ENCODE measurements around the gene TRPC4. TPM values are rescaled to one million over a fixed set of nuclear protein-coding genes. Genes with fewer than 3 reads are reported as not detected.
"Not testable (repeated sequence)": the region's sequence is repeated elsewhere in the genome, so short reads cannot be mapped to it uniquely, and the experiment has no call there.

Gene TRPC4
- total RNA-seq, 2 experiments from 2014 or later, result not detected

GRCh38 chr13:37797631-37798030, 71.9 kb downstream of the TRPC4 start:
- DNase-seq, result no peak
- intact Hi-C loops (cut with micrococcal nuclease), result no loop called here
- no peaks in the 10 kb centered on the region for H3K4me1 Mint-ChIP-seq (ENCODE audit: low read depth)
- CTCF ChIA-PET, result no interaction called here
- H3K4me3 Mint-ChIP-seq, result no peak overlapping the region
- no peaks in the 10 kb centered on the region for H3K27me3 Mint-ChIP-seq (ENCODE audit: low read depth)
- H3K27ac Mint-ChIP-seq, result no peak overlapping the region
- H3K36me3 Mint-ChIP-seq (ENCODE audit: low read depth), result no peaks in the 10 kb centered on the region
- peaks cover 2% of the 10 kb centered on the region for H3K9me3 Mint-ChIP-seq

GRCh38 chr13:37796795-37797194, 72.8 kb downstream of the TRPC4 start:
- CTCF ChIA-PET; intact Hi-C loops (cut with micrococcal nuclease); DNase-seq; H3K4me3 Mint-ChIP-seq; H3K4me1 Mint-ChIP-seq (ENCODE audit: low read depth); H3K9me3 Mint-ChIP-seq; H3K36me3 Mint-ChIP-seq (ENCODE audit: low read depth); H3K27ac Mint-ChIP-seq; H3K27me3 Mint-ChIP-seq (ENCODE audit: low read depth): not testable (repeated sequence)

GRCh38 chr13:37795326-37795725, 74.2 kb downstream of the TRPC4 start:
- Mint-ChIP-seq H3K4me1 (ENCODE audit: low read depth) (no peaks in the 10 kb centered on the region), H3K36me3 (ENCODE audit: low read depth) (no peaks in the 10 kb centered on the region), H3K27me3 (ENCODE audit: low read depth) (no peaks in the 10 kb centered on the region), H3K9me3 (peaks cover 3% of the 10 kb centered on the region), H3K27ac (no peak overlapping the region), H3K4me3 (no peak overlapping the region)
- intact Hi-C loops (cut with micrococcal nuclease), result no loop called here
- no peak for DNase-seq
- CTCF ChIA-PET, result no interaction called here

- Mint-ChIP-seq H3K36me3 (ENCODE audit: low read depth) (no peaks in the 10 kb centered on the region), H3K4me1 (ENCODE audit: low read depth) (no peaks in the 10 kb centered on the region), H3K4me3 (no peak overlapping the region), H3K27me3 (ENCODE audit: low read depth) (no peaks in the 10 kb centered on the region), H3K27ac (no peak overlapping the region), H3K9me3 (peaks cover 1% of the 10 kb centered on the region)
- DNase-seq, result no peak
- intact Hi-C loops (cut with micrococcal nuclease), result no loop called here
- CTCF ChIA-PET, result no interaction called here
Measured at GRCh38 chr13:37791699-37792098, 77.9 kb downstream of the TRPC4 start.

- H3K27me3 Mint-ChIP-seq (ENCODE audit: low read depth), result no peaks in the 10 kb centered on the region
- H3K9me3 Mint-ChIP-seq, result peaks cover 1% of the 10 kb centered on the region
- no peak overlapping the region for H3K4me3 Mint-ChIP-seq
- H3K36me3 Mint-ChIP-seq (ENCODE audit: low read depth), result no peaks in the 10 kb centered on the region
- no peak overlapping the region for H3K27ac Mint-ChIP-seq
- no peaks in the 10 kb centered on the region for H3K4me1 Mint-ChIP-seq (ENCODE audit: low read depth)
- intact Hi-C loops (cut with micrococcal nuclease), result no loop called here
- CTCF ChIA-PET, result no interaction called here
- DNase-seq, result no peak
Measured at GRCh38 chr13:37788346-37788745, 81.2 kb downstream of the TRPC4 start.

GRCh38 chr13:37777676-37778075, 91.9 kb downstream of the TRPC4 start:
- no peak overlapping the region for H3K4me3 Mint-ChIP-seq
- H3K27me3 Mint-ChIP-seq (ENCODE audit: low read depth), result no peaks in the 10 kb centered on the region
- CTCF ChIA-PET, result no interaction called here
- intact Hi-C loops (cut with micrococcal nuclease), result no loop called here
- H3K27ac Mint-ChIP-seq, result no peak overlapping the region
- no peaks in the 10 kb centered on the region for H3K4me1 Mint-ChIP-seq (ENCODE audit: low read depth)
- DNase-seq, result no peak
- no peaks in the 10 kb centered on the region for H3K9me3 Mint-ChIP-seq
- no peaks in the 10 kb centered on the region for H3K36me3 Mint-ChIP-seq (ENCODE audit: low read depth)

GRCh38 chr13:37775871-37776270, 93.7 kb downstream of the TRPC4 start:
- intact Hi-C loops (cut with micrococcal nuclease), result no loop called here
- Mint-ChIP-seq H3K4me1 (ENCODE audit: low read depth) (no peaks in the 10 kb centered on the region), H3K4me3 (no peak overlapping the region), H3K27ac (no peak overlapping the region), H3K27me3 (ENCODE audit: low read depth) (no peaks in the 10 kb centered on the region), H3K36me3 (ENCODE audit: low read depth) (no peaks in the 10 kb centered on the region), H3K9me3 (no peaks in the 10 kb centered on the region)
- DNase-seq, result no peak
- CTCF ChIA-PET, result no interaction called here

- Mint-ChIP-seq H3K4me1 (ENCODE audit: low read depth) (no peaks in the 10 kb centered on the region), H3K36me3 (ENCODE audit: low read depth) (no peaks in the 10 kb centered on the region), H3K27ac (no peak overlapping the region), H3K9me3 (no peaks in the 10 kb centered on the region), H3K4me3 (no peak overlapping the region), H3K27me3 (ENCODE audit: low read depth) (no peaks in the 10 kb centered on the region)
- no peak for DNase-seq
- intact Hi-C loops (cut with micrococcal nuclease), result no loop called here
- CTCF ChIA-PET, result no interaction called here
Measured at GRCh38 chr13:37772644-37773043, 96.9 kb downstream of the TRPC4 start.

GRCh38 chr13:37769545-37769944, 100.0 kb downstream of the TRPC4 start:
- H3K27ac Mint-ChIP-seq, result no peak overlapping the region
- H3K4me3 Mint-ChIP-seq, result no peak overlapping the region
- H3K9me3 Mint-ChIP-seq, result no peaks in the 10 kb centered on the region
- CTCF ChIA-PET, result no interaction called here
- intact Hi-C loops (cut with micrococcal nuclease), result no loop called here
- H3K36me3 Mint-ChIP-seq (ENCODE audit: low read depth), result no peaks in the 10 kb centered on the region
- no peaks in the 10 kb centered on the region for H3K4me1 Mint-ChIP-seq (ENCODE audit: low read depth)
- H3K27me3 Mint-ChIP-seq (ENCODE audit: low read depth), result no peaks in the 10 kb centered on the region
- DNase-seq, result no peak

GRCh38 chr13:37769078-37769477, 100.5 kb downstream of the TRPC4 start:
- Mint-ChIP-seq H3K9me3 (no peaks in the 10 kb centered on the region), H3K4me1 (ENCODE audit: low read depth) (no peaks in the 10 kb centered on the region), H3K27ac (no peak overlapping the region), H3K36me3 (ENCODE audit: low read depth) (no peaks in the 10 kb centered on the region), H3K27me3 (ENCODE audit: low read depth) (no peaks in the 10 kb centered on the region), H3K4me3 (no peak overlapping the region)
- CTCF ChIA-PET, result no interaction called here
- no peak for DNase-seq
- intact Hi-C loops (cut with micrococcal nuclease), result no loop called here

- DNase-seq, result no peak
- no peak overlapping the region for H3K4me3 Mint-ChIP-seq
- H3K4me1 Mint-ChIP-seq (ENCODE audit: low read depth), result no peaks in the 10 kb centered on the region
- no peak overlapping the region for H3K27ac Mint-ChIP-seq
- intact Hi-C loops (cut with micrococcal nuclease), result no loop called here
- H3K27me3 Mint-ChIP-seq (ENCODE audit: low read depth), result no peaks in the 10 kb centered on the region
- H3K36me3 Mint-ChIP-seq (ENCODE audit: low read depth), result no peaks in the 10 kb centered on the region
- CTCF ChIA-PET, result no interaction called here
- H3K9me3 Mint-ChIP-seq, result no peaks in the 10 kb centered on the region
Measured at GRCh38 chr13:37766502-37766901, 103.1 kb downstream of the TRPC4 start.

GRCh38 chr13:37755349-37755748, 114.2 kb downstream of the TRPC4 start:
- Mint-ChIP-seq H3K36me3 (ENCODE audit: low read depth) (no peaks in the 10 kb centered on the region), H3K9me3 (no peaks in the 10 kb centered on the region)

GRCh38 chr13:37753776-37754175, 115.8 kb downstream of the TRPC4 start:
- Mint-ChIP-seq H3K27ac (no peak overlapping the region), H3K4me3 (no peak overlapping the region), H3K36me3 (ENCODE audit: low read depth) (no peaks in the 10 kb centered on the region), H3K27me3 (ENCODE audit: low read depth) (no peaks in the 10 kb centered on the region), H3K9me3 (no peaks in the 10 kb centered on the region), H3K4me1 (ENCODE audit: low read depth) (no peaks in the 10 kb centered on the region)
- CTCF ChIA-PET, result no interaction called here
- intact Hi-C loops (cut with micrococcal nuclease), result no loop called here
- no peak for DNase-seq

More at GRCh38 chr13:37755349-37755748, 114.2 kb downstream of the TRPC4 start:
- H3K4me1 Mint-ChIP-seq (ENCODE audit: low read depth), result no peaks in the 10 kb centered on the region
- DNase-seq, result no peak
- H3K4me3 Mint-ChIP-seq, result no peak overlapping the region
- intact Hi-C loops (cut with micrococcal nuclease), result no loop called here
- no peaks in the 10 kb centered on the region for H3K27me3 Mint-ChIP-seq (ENCODE audit: low read depth)
- no peak overlapping the region for H3K27ac Mint-ChIP-seq
- CTCF ChIA-PET, result no interaction called here

- no peaks in the 10 kb centered on the region for H3K4me1 Mint-ChIP-seq (ENCODE audit: low read depth)
- H3K27me3 Mint-ChIP-seq (ENCODE audit: low read depth), result no peaks in the 10 kb centered on the region
- no peak for DNase-seq
- intact Hi-C loops (cut with micrococcal nuclease), result no loop called here
- H3K27ac Mint-ChIP-seq, result no peak overlapping the region
- CTCF ChIA-PET, result no interaction called here
- H3K9me3 Mint-ChIP-seq, result no peaks in the 10 kb centered on the region
- H3K4me3 Mint-ChIP-seq, result no peak overlapping the region
- no peaks in the 10 kb centered on the region for H3K36me3 Mint-ChIP-seq (ENCODE audit: low read depth)
Measured at GRCh38 chr13:37752146-37752545, 117.4 kb downstream of the TRPC4 start.

Measured in activated naive CD4-positive, alpha-beta T cell treated with anti-CD3 and anti-CD28 coated beads for 36 hours (primary cell).